Measurements from ENCODE around the gene ACSL3.

The ACSL3 gene

GRCh38 chr2:222960126-222960525 lies 99.3 kb downstream of the ACSL3 start:
- no peak for TF ChIP-seq CTCF (IDR thresholded peaks at IDR 0.05; ENCODE audit: low read depth, low read length)
- DNase-seq, result no peak
- H3K9me3 ChIP-seq (ENCODE audit: severe bottlenecking), result no peaks in the 10 kb centered on the region
- no peak overlapping the region for H3K4me3 ChIP-seq (ENCODE audit: low read depth, low read length)
- H3K27me3 ChIP-seq (ENCODE audit: insufficient read depth, low read depth, severe bottlenecking), result no peaks in the 10 kb centered on the region
- no peaks in the 10 kb centered on the region for H3K36me3 ChIP-seq
- no peak overlapping the region for H3K27ac ChIP-seq

GRCh38 chr2:222963641-222964040 lies 102.8 kb downstream of the ACSL3 start:
- DNase-seq, result no peak
- H3K4me3 ChIP-seq (ENCODE audit: low read depth, low read length), result no peak overlapping the region
- no peak for TF ChIP-seq CTCF (IDR thresholded peaks at IDR 0.05; ENCODE audit: low read depth, low read length)

GRCh38 chr2:222964376-222965031 lies 103.7 kb downstream of the ACSL3 start:
- no peak for TF ChIP-seq CTCF (IDR thresholded peaks at IDR 0.05; ENCODE audit: low read depth, low read length)
- Histone ChIP-seq H3K36me3 (no peaks in the 10 kb centered on the region), H3K27ac (no peak overlapping the region)

More at GRCh38 chr2:222963641-222964040, 102.8 kb downstream of the ACSL3 start:
- Histone ChIP-seq H3K9me3 (ENCODE audit: severe bottlenecking) (no peaks in the 10 kb centered on the region), H3K27me3 (ENCODE audit: insufficient read depth, low read depth, severe bottlenecking) (no peaks in the 10 kb centered on the region), H3K36me3 (no peaks in the 10 kb centered on the region), H3K27ac (no peak overlapping the region)

GRCh38 chr2:222965555-222965954 lies 104.7 kb downstream of the ACSL3 start:
- Histone ChIP-seq H3K4me3 (ENCODE audit: low read depth, low read length) (no peak overlapping the region), H3K27me3 (ENCODE audit: insufficient read depth, low read depth, severe bottlenecking) (no peaks in the 10 kb centered on the region), H3K9me3 (ENCODE audit: severe bottlenecking) (no peaks in the 10 kb centered on the region), H3K36me3 (no peaks in the 10 kb centered on the region), H3K27ac (no peak overlapping the region)
- TF ChIP-seq CTCF (IDR thresholded peaks at IDR 0.05; ENCODE audit: low read depth, low read length), result no peak
- no peak for DNase-seq

More at GRCh38 chr2:222964376-222965031, 103.7 kb downstream of the ACSL3 start:
- Histone ChIP-seq H3K27me3 (ENCODE audit: insufficient read depth, low read depth, severe bottlenecking) (no peaks in the 10 kb centered on the region), H3K9me3 (ENCODE audit: severe bottlenecking) (no peaks in the 10 kb centered on the region), H3K4me3 (ENCODE audit: low read depth, low read length) (no peak overlapping the region)
- DNase-seq, result no peak

GRCh38 chr2:222968550-222969155 lies 107.8 kb downstream of the ACSL3 start:
- TF ChIP-seq CTCF (IDR thresholded peaks at IDR 0.05; ENCODE audit: low read depth, low read length), result no peak

More at GRCh38 chr2:222968550-222969155, 107.8 kb downstream of the ACSL3 start:
- Histone ChIP-seq H3K36me3 (no peaks in the 10 kb centered on the region), H3K4me3 (ENCODE audit: low read depth, low read length) (no peak overlapping the region), H3K27ac (no peak overlapping the region), H3K9me3 (ENCODE audit: severe bottlenecking) (no peaks in the 10 kb centered on the region), H3K27me3 (ENCODE audit: insufficient read depth, low read depth, severe bottlenecking) (no peaks in the 10 kb centered on the region)
- DNase-seq, result no peak

Measured in WERI-Rb-1 (cell line).